K562 (cell line): ENCODE results near the gene MATCAP1. TPM values are rescaled to one million over a fixed set of nuclear protein-coding genes. Genes with fewer than 3 reads are reported as not detected.
A peak's percentile ranks its signal among the peaks of the same experiment; 100 is the strongest.

Source experiments
- ATAC-seq: fragments of 200-7000 bp; cut with Tn5 transposase; 3 replicates; pipeline ENCODE4 v1.9.1; 2020; ENCODE audit warnings: moderate library complexity
- BruUV-seq: library from RNA; stranded (reverse); fragments of 400-500 nt; replicated peaks from 2 replicates; lab custom pipeline; 2021; lab: Mats Ljungman, UMichigan
- CTCF ChIA-PET: fragments of 300-600 bp; formaldehyde crosslinking; extraction: SDS; loops from one replicate; lab custom pipeline; 2021; ENCODE audit warnings: low intra/inter-chr PET ratio; lab: Yijun Ruan, JAX
- POLR2A ChIA-PET: fragments of 300-600, 350-650 bp; sonication (Branson Sonifier 250); formaldehyde crosslinking; extraction: SDS; loops from one replicate; lab custom pipeline; 2021; ENCODE audit warnings: antibody characterized with exemption, inconsistent platforms; lab: Yijun Ruan, JAX
- DNase-seq, 4 experiments: peaks; one replicate each; pipeline versions ENCODE4 v3.0.0 to v3.0.0-alpha.2; 2011 to 2018; ENCODE audit warnings: low spot score in 3 of 4, mixed read lengths in 3 of 4; ENCODE audit errors: extremely low read depth in 1 of 4
- FAIRE-seq: peaks from 2 replicates; lab custom pipeline; 2011; peaks lifted over from hg19 to GRCh38; lab: Jason Lieb, UNC
- H2AFZ ChIP-seq: 2 replicates; pipeline ENCODE4 v1.6.0; 2011; ENCODE audit warnings: low read depth, low read length, control low read depth, inconsistent platforms
- H3K27ac ChIP-seq: fragments of 200-600 bp; 3 replicates; pipeline ENCODE4 v1.8.0; 2011; ENCODE audit warnings: low read depth, mild to moderate bottlenecking, control low read depth, inconsistent platforms, low read length, moderate library complexity, mixed read lengths; ENCODE audit errors: extremely low read depth
- H3K27me3 ChIP-seq, 2 experiments: fragments of 300-600 bp in 1 of 2; 2 replicates in 1 of 2; 3 replicates in 1 of 2; pipeline versions ENCODE4 v1.6.0 to v1.8.0; 2011; ENCODE audit warnings: inconsistent platforms in 2 of 2, low read length in 2 of 2, mild to moderate bottlenecking in 1 of 2, mixed read lengths in 1 of 2, moderate library complexity in 1 of 2; ENCODE audit not compliant: control insufficient read depth in 2 of 2, insufficient read depth in 2 of 2
- H3K36me3 ChIP-seq: fragments of 300-600 bp; 3 replicates; pipeline ENCODE4 v1.8.0; 2011; ENCODE audit warnings: mild to moderate bottlenecking, low read length, inconsistent platforms; ENCODE audit not compliant: control insufficient read depth, insufficient read depth
- H3K4me1 ChIP-seq, 2 experiments: fragments of 200-600 bp in 1 of 2; replicated peaks in 1 of 2; 2 replicates in 1 of 2; 3 replicates in 1 of 2; pipeline versions ENCODE4 v1.5.1 to v1.8.0; 2011; ENCODE audit warnings: inconsistent platforms in 2 of 2, low read length in 2 of 2, mild to moderate bottlenecking in 1 of 2, mixed read lengths in 1 of 2, moderate library complexity in 1 of 2; ENCODE audit not compliant: control insufficient read depth in 2 of 2, insufficient read depth in 2 of 2
- H3K4me2 ChIP-seq: 2 replicates; pipeline ENCODE4 v1.6.1; 2011; ENCODE audit warnings: low read length, control low read depth, inconsistent platforms, mixed read lengths; ENCODE audit not compliant: insufficient read depth
- H3K4me3 ChIP-seq: fragments of 200-600 bp; sonication (generic), shearing (Covaris generic); 2 replicates; pipeline ENCODE4 v1.5.1; 2016; ENCODE audit warnings: control low read depth, inconsistent platforms
- H3K79me2 ChIP-seq: fragments of 200-600 bp; 3 replicates; pipeline ENCODE4 v1.8.0; 2011; ENCODE audit warnings: low read length, inconsistent platforms; ENCODE audit not compliant: control insufficient read depth, insufficient read depth
- H3K9ac ChIP-seq, 2 experiments: 2 replicates each; pipeline versions ENCODE4 v1.6.0 to v1.6.1; 2011; ENCODE audit warnings: low read depth in 2 of 2, low read length in 2 of 2, control low read depth in 1 of 2, inconsistent platforms in 1 of 2, mild to moderate bottlenecking in 1 of 2, mixed read lengths in 1 of 2; ENCODE audit not compliant: insufficient read depth in 1 of 2
- H3K9me1 ChIP-seq: one replicate; pipeline ENCODE4 v1.6.0; 2011; ENCODE audit warnings: inconsistent platforms, mild to moderate bottlenecking, low read length, moderate library complexity; ENCODE audit not compliant: control insufficient read depth, insufficient read depth
- H3K9me3 ChIP-seq: replicated peaks from 2 replicates; pipeline ENCODE4 v1.5.1; 2011; ENCODE audit warnings: low read depth, low read length, inconsistent platforms; ENCODE audit not compliant: control insufficient read depth, insufficient read depth
- H4K20me1 ChIP-seq: replicated peaks from 2 replicates; pipeline ENCODE4 v1.6.1; 2011; ENCODE audit warnings: low read length, inconsistent platforms, mixed read lengths; ENCODE audit not compliant: control insufficient read depth, insufficient read depth
- ARID4B ChIP-seq: sonication (generic); formaldehyde crosslinking; IDR thresholded peaks from 2 replicates; pipeline ENCODE4 v1.8.0; 2022; ENCODE audit warnings: mild to moderate bottlenecking, missing genetic modification reagents
- CHD4 ChIP-seq: fragments of 200-600 bp; sonication (generic); IDR thresholded peaks from 3 replicates; pipeline ENCODE4 v1.6.1; 2012; ENCODE audit warnings: low read depth, mild to moderate bottlenecking, mixed read lengths, low read length, inconsistent platforms; ENCODE audit not compliant: insufficient read depth, insufficient replicate concordance, poor library complexity, severe bottlenecking
- FOXO4 ChIP-seq: fragments of 450-650 bp; formaldehyde crosslinking; IDR thresholded peaks from 2 replicates; pipeline ENCODE4 v1.4.0; 2020; ENCODE audit warnings: mild to moderate bottlenecking, moderate library complexity
- HIVEP1 ChIP-seq: fragments of 250-450 bp; sonication (Bioruptor Pico); IDR thresholded peaks from 2 replicates; pipeline ENCODE4 v1.4.0; 2020; ENCODE audit warnings: mild to moderate bottlenecking
- NBN ChIP-seq: fragments of 450-650 bp; IDR thresholded peaks from 2 replicates; pipeline ENCODE4 v1.6.1; 2016; ENCODE audit warnings: low read depth, mild to moderate bottlenecking
- NCOA6 ChIP-seq: fragments of 450-650 bp; IDR thresholded peaks from 2 replicates; pipeline ENCODE4 v1.6.1; 2017; ENCODE audit warnings: mild to moderate bottlenecking
- NR2F6 ChIP-seq: fragments of 450-650 bp; formaldehyde crosslinking; IDR thresholded peaks from 2 replicates; pipeline ENCODE4 v1.4.0; 2020; ENCODE audit warnings: mild to moderate bottlenecking
- PCBP1 ChIP-seq: fragments of 200-400 bp; formaldehyde crosslinking; IDR thresholded peaks from 2 replicates; pipeline ENCODE4 v1.6.1; 2018; ENCODE audit warnings: mild to moderate bottlenecking, low read depth, low read length; ENCODE audit not compliant: poor library complexity, severe bottlenecking
- SNIP1 ChIP-seq: fragments of 450-650 bp; IDR thresholded peaks from 2 replicates; pipeline ENCODE4 v1.7.1; 2017; ENCODE audit warnings: low read depth, mild to moderate bottlenecking
- TEAD1 ChIP-seq, 2 experiments: fragments of 450-650 bp in 1 of 2; sonication (generic) in 1 of 2; formaldehyde crosslinking; IDR thresholded peaks; 2 replicates each; pipeline versions ENCODE4 v1.4.0 to v1.8.0; 2020 to 2022; ENCODE audit warnings: mild to moderate bottlenecking in 2 of 2, missing genetic modification reagents in 1 of 2
- ZBTB26 ChIP-seq: fragments of 450-650 bp; formaldehyde crosslinking; IDR thresholded peaks from 2 replicates; pipeline ENCODE4 v1.4.0; 2022; ENCODE audit warnings: missing genetic modification characterization
- ZBTB43 ChIP-seq: sonication (generic); formaldehyde crosslinking; IDR thresholded peaks from 2 replicates; pipeline ENCODE4 v1.8.0; 2023; ENCODE audit warnings: mild to moderate bottlenecking, missing genetic modification reagents
- WGBS: fragments of 100-300 bp; shearing (Covaris generic); methylation state at CpG from one replicate; pipeline ENCODE4 v1.1.6; 2016; ENCODE audit warnings: low coverage, mixed read lengths; ENCODE audit not compliant: insufficient coverage; ENCODE audit errors: missing lambda C conversion rate; 5-methylcytosine and 5-hydroxymethylcytosine counted together
- in situ Hi-C: fragments of 300-500 bp; cut with MboI; formaldehyde crosslinking; loops from 4 replicates; pipeline ENCODE4 v1.15.0; 2018; ENCODE audit warnings: inconsistent platforms, mixed read lengths
- intact Hi-C: fragments of 100-400 bp; cut with micrococcal nuclease; formaldehyde crosslinking; loops from 2 replicates; pipeline ENCODE4 v1.14.2; 2022
- polyA plus RNA-seq, 8 experiments: library from polyadenylated mRNA; depleted of rRNA in 4 of 8; stranded (reverse) in 5 of 8; unstranded in 3 of 8; fragments of >200 nt; fragmentation: Nextera tagmentation in 2 of 8; fragmentation: Illumina TruSeq in 1 of 8; extraction: Ambion mirVana in 2 of 8; extraction: Trizol in 1 of 8; gene quantifications; 2 replicates each; pipeline versions ENCODE4 v1.2.1 to v1.2.3, GENCODE V29; 2011 to 2014; ENCODE audit warnings: inconsistent platforms in 1 of 8, missing spikeins in 1 of 8
- total RNA-seq, 7 experiments: library from RNA; depleted of rRNA in 6 of 7; stranded (reverse); fragments of >200 nt in 6 of 7; fragmentation: Illumina TruSeq in 2 of 7; extraction: Trizol in 2 of 7; gene quantifications; 2 replicates each; pipeline versions ENCODE4 v1.2.1 to v1.2.3, GENCODE V29; 2011 to 2021; ENCODE audit warnings: low replicate concordance in 1 of 7

The MATCAP1 gene
- total and polyA plus RNA-seq, 9 of the 15 experiments (the other 6 are each of a cell fraction or from before 2014, with no cell fraction given) = 3.4 to 20.5 (median 10.3) TPM

GRCh38 chr16:67164599-67165061 is 19.1 kb downstream of the MATCAP1 start, which contains the start of gene HSF4:
Gene HSF4, plus strand, starts transcription at chr16:67164745. Its CDS starts 67 bp downstream, at chr16:67164812.
- H3K27me3 ChIP-seq = no peaks in the 10 kb centered on the region
- peak within 1 kb of the TSS; percentile 54 for H3K4me2 ChIP-seq
- TF ChIP-seq HIVEP1 (CRISPR knock-in tag) = no peak
- no peak for TF ChIP-seq ZBTB26
- no peak for TF ChIP-seq FOXO4 (CRISPR knock-in tag)
- TF ChIP-seq PCBP1 = peak; percentile 46
- no peak for TF ChIP-seq NBN
- TF ChIP-seq NR2F6 (CRISPR knock-in tag) = no peak
- no peak for TF ChIP-seq CHD4
- no peak for TF ChIP-seq ZBTB43 (CRISPR knock-in tag)
- TF ChIP-seq SNIP1 = no peak
- peak; percentile 56; the same call in 1 of the 2 replicates for TF ChIP-seq ARID4B
- TF ChIP-seq TEAD1 (CRISPR knock-in tag; IDR thresholded peaks at IDR 0.05) = 0 out of 4 replicates have a peak, but pooled peaks of 1 of the 2 experiments have one; percentile 57
- TF ChIP-seq NCOA6 = no peak

More at GRCh38 chr16:67164599-67165061, 19.1 kb downstream of the MATCAP1 start, which contains the start of gene HSF4:
- peak; percentile 60 for FAIRE-seq
- peak; percentile 79 to 87 (median 84) for DNase-seq
- no peaks in the 10 kb centered on the region for H4K20me1 ChIP-seq
- WGBS = 3% methylated on average over 36 of the region's 41 CpGs
- ChIA-PET CTCF (interaction anchor here (0.7 kb wide), 1 partner anchor 14 kb away, joined by 4 read pairs; the partner anchor contains the start of gene B3GNT9), POLR2A (no interaction called here)
- BruUV-seq = no TSS peak
- peaks cover 18% of the 10 kb centered on the region for H3K79me2 ChIP-seq
- H3K9me1 ChIP-seq = no peaks in the 10 kb centered on the region
- no peaks in the 10 kb centered on the region for H3K9me3 ChIP-seq
- peak within 1 kb of the TSS; percentile 76 to 95 for H3K9ac ChIP-seq
- in situ Hi-C loops (loop anchor here (25.0 kb wide), 1 partner anchor 202 kb away; the partner anchor contains the start of gene CES3), intact Hi-C loops (no loop called here)
- peaks cover 13% of the 10 kb centered on the region; the same call in 2 of the 3 replicates for H3K36me3 ChIP-seq
- peak within 1 kb of the TSS; percentile 86 for H2AFZ ChIP-seq
- peaks cover 14 to 84% of the 10 kb centered on the region in 2 experiments for H3K4me1 ChIP-seq
- peak; percentile 82 for ATAC-seq
- peak within 1 kb of the TSS; percentile 34 for H3K4me3 ChIP-seq
- H3K27ac ChIP-seq = peak within 1 kb of the TSS; percentile 82
